Adrenal gland (tissue), 12 donors: ENCODE data around the gene SNX1. TPM values are rescaled to one million over a fixed set of nuclear protein-coding genes. Genes with fewer than 3 reads are reported as not detected.
A peak's percentile ranks its signal among the peaks of the same experiment; 100 is the strongest.
"Not testable (repeated sequence)": the region's sequence is repeated elsewhere in the genome, so short reads cannot be mapped to it uniquely, and the experiment has no call there.

Experiments used
- DNase-seq, 7 donors: peaks; one replicate each; pipeline ENCODE4 v3.0.0-alpha.2; 2019 to 2020
- H3K27ac ChIP-seq, 5 donors: fragments of 200-600 bp; sonication (generic) in 4 of 5; 1 replicate in 3 of 5; 2 replicates in 2 of 5; pipeline versions ENCODE4 v1.5.1 to v1.8.0; 2016 to 2020; ENCODE audit warnings: mild to moderate bottlenecking in 1 of 5
- H3K27me3 ChIP-seq: fragments of 200-600 bp; 2 replicates; pipeline ENCODE4 v1.8.0; 2021
- H3K36me3 ChIP-seq, 2 donors: fragments of 200-600 bp; replicated peaks in 1 of 2; 1 replicate in 1 of 2; 2 replicates in 1 of 2; pipeline versions ENCODE4 v1.5.1 to v1.8.0; 2018 to 2022
- H3K4me1 ChIP-seq, 2 donors: fragments of 200-600 bp; replicated peaks in 1 of 2; 1 replicate in 1 of 2; 2 replicates in 1 of 2; pipeline versions ENCODE4 v1.5.1 to v1.8.0; 2018 to 2021
- H3K4me3 ChIP-seq, 4 donors: fragments of 200-600 bp; sonication (generic) in 3 of 4; one replicate each; pipeline ENCODE4 v1.5.1; 2016 to 2018
- H3K9me3 ChIP-seq, 3 donors: fragments of 200-600 bp; sonication (generic) in 1 of 3; replicated peaks in 1 of 3; 1 replicate in 2 of 3; 2 replicates in 1 of 3; pipeline versions ENCODE4 v1.5.1 to v1.8.0; 2016 to 2021
- CTCF ChIP-seq, 6 experiments: fragments of 450-650 bp in 4 of 6; fragments of 200-600 bp in 2 of 6; sonication (generic) in 1 of 6; IDR thresholded peaks; 1 replicate in 5 of 6; 2 replicates in 1 of 6; pipeline versions ENCODE4 v1.5.1 to v1.8.0; 2016 to 2021; ENCODE audit warnings: antibody characterized with exemption in 6 of 6, mild to moderate bottlenecking in 2 of 6, moderate library complexity in 1 of 6
- POLR2A ChIP-seq, 2 donors: fragments of 450-650 bp; IDR thresholded peaks; one replicate each; pipeline ENCODE4 v1.6.1; 2017; ENCODE audit warnings: antibody characterized with exemption in 2 of 2, mild to moderate bottlenecking in 2 of 2, moderate library complexity in 1 of 2
- WGBS, 4 donors: extraction: QIAGEN DNeasy Blood & Tissue Kit in 2 of 4; methylation state at CpG; one replicate each; pipeline versions ENCODE4 v1.1.5 to v1.1.7; 2013 to 2017; 5-methylcytosine and 5-hydroxymethylcytosine counted together
- intact Hi-C, 2 donors: fragments of 100-400 bp; cut with DNase I; formaldehyde crosslinking; loops; one replicate each; pipeline versions ENCODE4 v1.14.1 to v1.15.0; 2022 to 2023
- polyA plus RNA-seq, 3 donors: library from polyadenylated mRNA; stranded (reverse); fragments of 200-250 nt in 2 of 3; fragments of 350-450 nt in 1 of 3; fragmentation: Illumina TruSeq in 1 of 3; extraction: RNeasy Lipid Tissue Mini Kit (QIAGEN cat#74804) in 1 of 3; gene quantifications; one replicate each; pipeline ENCODE4 v1.2.3, GENCODE V29; 2013 to 2014
- total RNA-seq, 9 donors: library from RNA; depleted of rRNA in 4 of 9; stranded (reverse); fragments of >200 nt in 4 of 9; fragments of 120-200 nt in 1 of 9; fragmentation: NEBNext Ultra II Directional in 1 of 9; extraction: Animal tissue kit (Norgen Biotek cat#: 25700) in 1 of 9; gene quantifications; one replicate each; pipeline versions ENCODE4 v1.1.0 to v1.2.4, GENCODE V29; 2013 to 2023
- donor health status: healthy with polysubstance abuse.
- donor health status: Bipolar disorder and iron deficiency.
- donor health status: DM: yes; HTN: yes; CAD: no.
- donor health status: DM: no; HTN: no; CAD: no.
- donor health status: DM: no; HTN: no; CAD: no.
- donor health status: DM: yes; HTN: yes; CAD: no.

SNX1 gene
- total and polyA plus RNA-seq, 12 donors = 61.2 to 251 (median 111) TPM

DNA sequence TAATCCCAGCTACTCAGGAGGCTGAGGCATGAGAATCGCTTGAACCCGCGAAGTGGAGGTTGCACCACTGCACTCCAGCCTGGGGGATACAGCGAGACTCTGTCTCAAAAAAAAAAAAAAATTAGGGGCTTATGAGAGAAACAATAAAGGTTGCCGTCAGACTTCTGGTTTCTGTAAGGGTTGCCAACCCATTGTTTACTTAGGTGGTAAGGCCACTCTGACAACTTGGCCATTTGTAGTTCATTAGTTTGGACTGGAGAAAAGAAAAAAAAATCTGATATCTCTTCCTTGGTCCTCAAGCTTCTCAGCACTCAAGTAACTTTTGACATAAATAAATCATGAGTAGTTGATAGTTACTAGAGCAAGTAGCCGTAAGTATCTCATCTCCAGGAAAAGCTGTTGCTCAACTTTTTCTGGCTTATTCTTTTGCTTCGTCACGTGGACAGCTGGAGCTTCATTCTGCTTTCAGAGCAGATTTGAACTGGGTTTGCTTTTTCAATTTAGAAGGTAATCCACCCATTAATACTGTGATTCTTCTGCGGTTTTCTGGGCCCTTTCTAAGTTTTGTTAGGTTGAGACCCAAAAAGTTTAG, 9.4 kb downstream of the SNX1 start:
- DNase-seq = peak in 4 of 7 donors; percentile 39 to 71 (median 61)
- H3K4me1 ChIP-seq = peaks cover 9 to 53% of the 10 kb centered on the region in 2 donors

DNA sequence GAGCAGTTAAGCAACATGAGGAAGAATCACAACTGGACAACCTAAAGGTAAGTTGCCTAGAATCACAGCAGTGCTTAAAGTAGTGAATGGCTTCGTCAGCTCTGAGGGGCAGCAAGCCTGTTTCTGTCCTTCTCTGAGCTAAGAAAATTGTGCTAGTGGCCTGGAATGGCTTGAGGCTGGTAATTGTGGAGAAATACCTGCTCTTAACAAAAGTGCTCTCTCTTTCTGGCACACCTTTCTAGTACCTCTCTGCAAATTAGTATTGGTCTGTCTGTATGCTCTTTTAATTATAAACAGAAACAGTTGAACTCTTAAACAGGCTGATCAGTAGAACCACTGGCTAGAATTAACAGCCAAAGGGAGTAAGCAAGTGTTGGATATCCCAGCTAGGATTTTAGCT, 11.6 kb downstream of the SNX1 start:
- intact Hi-C loops = no loop called here
- H3K4me1 ChIP-seq = peaks cover 17 to 58% of the 10 kb centered on the region in 2 donors
- no peak for TF ChIP-seq POLR2A (IDR thresholded peaks at IDR 0.05)
- TF ChIP-seq CTCF (IDR thresholded peaks at IDR 0.05) = no peak
- no peak overlapping the region for H3K27ac ChIP-seq
- no peaks in the 10 kb centered on the region for H3K27me3 ChIP-seq
- H3K36me3 ChIP-seq = no peaks in the 10 kb centered on the region
- H3K9me3 ChIP-seq = no peaks in the 10 kb centered on the region
- H3K4me3 ChIP-seq = no peak overlapping the region
- no peak for DNase-seq
- WGBS, 4 donors = 86 to 100% (median 97%) methylated on average over 1 of the region's 1 CpG

More for the DNA sequence above, 9.4 kb downstream of the SNX1 start:
- TF ChIP-seq CTCF (IDR thresholded peaks at IDR 0.05) (no peak), POLR2A (IDR thresholded peaks at IDR 0.05) (no peak)
- no peaks in the 10 kb centered on the region for H3K27me3 ChIP-seq
- intact Hi-C loops = no loop called here
- 52 to 57% (median 53%) methylated on average over 9 of the region's 9 CpGs for WGBS, 4 donors
- H3K4me3 ChIP-seq = no peak overlapping the region
- no peaks in the 10 kb centered on the region for H3K36me3 ChIP-seq
- H3K27ac ChIP-seq = peak overlapping the region; percentile 1 to 84 (median 43)
- no peaks in the 10 kb centered on the region for H3K9me3 ChIP-seq

DNA sequence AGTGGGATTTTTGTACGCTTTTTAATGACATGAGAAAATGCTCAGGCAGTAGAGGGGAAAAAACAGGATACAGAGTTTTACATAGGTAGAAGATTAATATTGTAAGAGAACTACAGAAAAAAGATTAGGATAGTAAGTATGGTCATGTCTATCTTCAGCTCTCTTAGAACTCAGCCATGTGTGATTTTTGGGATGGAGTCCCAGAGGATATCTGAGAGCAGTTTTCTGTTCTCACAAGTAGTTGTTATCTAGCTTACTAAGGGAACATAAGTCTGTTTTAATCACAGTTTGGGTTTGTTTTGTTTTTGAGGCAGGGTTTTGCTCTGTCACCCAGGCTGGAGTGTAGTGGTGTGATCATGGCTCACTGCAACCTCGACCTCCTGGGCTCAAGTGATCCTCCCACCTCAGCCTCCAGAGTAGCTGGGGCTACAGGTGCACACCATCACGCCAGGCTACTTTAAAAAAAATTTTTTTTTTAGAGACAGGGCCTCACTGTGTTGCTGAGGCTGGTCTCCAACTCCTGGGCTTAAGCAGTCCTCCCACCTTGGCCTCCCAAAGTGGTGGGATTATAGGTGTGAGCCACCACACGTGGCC, 14.4 kb downstream of the SNX1 start:
- DNase-seq, H3K4me3 ChIP-seq, intact Hi-C loops, H3K9me3 ChIP-seq, H3K27me3 ChIP-seq, H3K27ac ChIP-seq: not testable (repeated sequence)
- WGBS, 4 donors = 95 to 98% (median 97%) methylated on average over 4 of the region's 4 CpGs
- Histone ChIP-seq H3K36me3 (peaks cover 0 to 26% of the 10 kb centered on the region in 2 donors), H3K4me1 (peaks cover 14 to 52% of the 10 kb centered on the region in 2 donors)

- no peak for TF ChIP-seq POLR2A (IDR thresholded peaks at IDR 0.05)
- no peak for TF ChIP-seq CTCF (IDR thresholded peaks at IDR 0.05)
- no peak overlapping the region for H3K27ac ChIP-seq
- no peak for DNase-seq
- 79 to 86% (median 83%) methylated on average over 3 of the region's 3 CpGs for WGBS, 4 donors
- intact Hi-C loops = no loop called here
- H3K4me3 ChIP-seq = no peak overlapping the region
- no peaks in the 10 kb centered on the region for H3K9me3 ChIP-seq
- peaks cover 9 to 43% of the 10 kb centered on the region in 2 donors for H3K4me1 ChIP-seq
- H3K36me3 ChIP-seq = peaks cover 0 to 33% of the 10 kb centered on the region in 2 donors
- no peaks in the 10 kb centered on the region for H3K27me3 ChIP-seq
Observed at GRCh38 chr15:64110950-64111678, 15.3 kb downstream of the SNX1 start.
